Muscle of arm (tissue), 14 donors: ENCODE results near the gene GABPB2. TPM values are rescaled to one million over a fixed set of nuclear protein-coding genes. Genes with fewer than 3 reads are reported as not detected.

ENCODE experiments used
- DNase-seq: peaks from one replicate; pipeline ENCODE4 v3.0.0-alpha.2; 2013
- long read RNA-seq, 11 donors: transcript quantifications; one replicate each; lab custom pipeline, GENCODE V29; 2026
- polyA plus RNA-seq, 12 donors: library from polyadenylated mRNA; unstranded; fragments of 120-200 nt; gene quantifications; one replicate each; pipeline ENCODE4 v1.2.1, GENCODE V29; 2013; ENCODE audit not compliant: insufficient read length in 12 of 12

GABPB2 gene
- 10 to 100 TPM in 1 of 12 donors, 1 to 10 TPM in 10, not detected in 1; 4.5 to 20.0 (median 6.2) TPM for polyA plus RNA-seq
- long read RNA-seq, donor 1, full-length matches to known transcripts = 1 of 1 reads
- long read RNA-seq, donor 1, partial matches to known transcripts = 0 of 1 reads
- long read RNA-seq, donor 1, other reads (novel, unspliced or antisense) = 0 of 1 reads
- long read RNA-seq, donor 2, full-length matches to known transcripts = 2 of 7 reads
- long read RNA-seq, donor 2, partial matches to known transcripts = 5 of 7 reads
- long read RNA-seq, donor 2, other reads (novel, unspliced or antisense) = 0 of 7 reads
- long read RNA-seq, donor 3 = 0 reads
- long read RNA-seq, donor 4 = 0 reads
- long read RNA-seq, donor 5, partial matches to known transcripts = 112 of 211 reads
- long read RNA-seq, donor 5, other reads (novel, unspliced or antisense) = 99 of 211 reads
- long read RNA-seq, donor 6, full-length matches to known transcripts = 3 of 3 reads
- long read RNA-seq, donor 6, partial matches to known transcripts = 0 of 3 reads
- long read RNA-seq, donor 6, other reads (novel, unspliced or antisense) = 0 of 3 reads
- long read RNA-seq, donor 7, partial matches to known transcripts = 5 of 5 reads
- long read RNA-seq, donor 7, other reads (novel, unspliced or antisense) = 0 of 5 reads
- long read RNA-seq, donor 8 = 0 reads
- long read RNA-seq, donor 9, partial matches to known transcripts = 15 of 15 reads
- long read RNA-seq, donor 9, other reads (novel, unspliced or antisense) = 0 of 15 reads
- long read RNA-seq, donor 10 = 0 reads
- long read RNA-seq, donor 11, full-length matches to known transcripts = 1 of 1 reads
- long read RNA-seq, donor 11, partial matches to known transcripts = 0 of 1 reads
- long read RNA-seq, donor 11, other reads (novel, unspliced or antisense) = 0 of 1 reads

DNA sequence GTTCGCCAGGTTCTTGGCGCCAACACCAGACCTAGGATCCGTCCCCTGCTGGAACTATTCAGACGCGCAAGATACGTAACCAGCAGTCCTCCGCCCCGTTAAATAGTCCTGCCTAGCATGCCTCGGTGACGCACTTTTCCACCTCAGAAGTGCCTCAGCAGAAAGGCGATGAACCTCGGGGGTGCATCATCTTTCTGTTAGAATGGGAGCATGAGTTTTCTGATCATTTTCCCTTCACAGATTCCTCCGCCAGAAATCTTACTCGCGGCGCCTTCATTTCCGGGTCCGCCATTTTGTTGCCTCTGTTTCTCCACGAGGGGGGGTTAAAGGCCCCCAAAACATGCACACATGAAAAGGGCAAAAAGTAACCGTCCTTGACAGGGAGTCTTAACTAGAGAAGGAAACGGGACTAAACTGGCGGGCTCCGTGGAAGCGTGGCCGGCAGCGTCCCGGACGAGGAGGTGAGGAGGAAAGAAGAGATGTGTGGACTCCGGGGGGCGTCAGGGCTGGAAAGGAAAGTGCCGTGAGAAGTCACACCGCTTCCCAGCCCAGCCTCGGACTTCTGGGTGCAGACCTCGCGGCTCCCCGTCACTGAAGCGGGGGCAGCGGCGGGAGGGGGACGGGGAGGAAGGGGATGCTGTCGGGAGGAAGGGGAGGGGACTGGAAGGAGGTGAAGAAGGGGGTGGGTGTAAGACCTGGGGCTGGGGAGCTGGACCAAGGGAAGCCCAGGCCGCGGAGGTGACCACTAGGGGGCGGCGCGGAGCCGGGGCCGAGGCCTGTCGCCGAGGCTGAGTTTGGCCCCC is at the start of gene GABPB2:
TSS of gene GABPB2 (plus strand) at position 288 of the 803 bp plus-strand sequence. CDS start 17,429 bp downstream, outside the sequence.
- peak; percentile 98 for DNase-seq

DNA sequence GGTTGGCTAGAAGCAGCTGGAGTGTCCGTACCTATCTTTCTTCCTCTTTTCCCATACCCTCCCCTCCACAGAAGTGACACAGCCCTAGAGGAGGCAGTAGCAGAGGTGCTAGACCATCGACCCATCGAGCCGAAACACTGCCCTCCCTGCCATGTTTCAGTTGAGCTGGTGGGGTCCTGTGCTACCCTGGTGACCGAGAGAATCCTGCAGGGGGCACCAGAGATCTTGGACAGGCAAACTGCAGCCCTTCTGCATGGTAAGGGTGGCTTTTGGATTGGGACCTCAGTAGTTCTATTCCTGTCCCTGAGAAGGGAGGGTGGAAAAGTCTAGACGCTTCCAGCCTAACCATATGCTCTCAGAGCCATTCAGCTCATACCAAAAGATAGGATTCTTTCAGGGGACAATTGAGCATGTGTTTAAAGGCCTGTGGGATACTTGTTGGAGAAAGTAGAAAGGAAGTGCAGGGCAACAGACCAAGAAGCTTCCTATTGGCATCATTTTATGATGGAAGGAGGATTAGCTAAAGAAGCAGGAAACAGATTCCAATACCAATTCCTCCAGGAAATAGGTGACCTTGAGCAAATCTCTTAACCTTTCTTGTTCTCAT is 45.9 kb upstream of the GABPB2 start:
- peak; percentile 63 for DNase-seq

DNA sequence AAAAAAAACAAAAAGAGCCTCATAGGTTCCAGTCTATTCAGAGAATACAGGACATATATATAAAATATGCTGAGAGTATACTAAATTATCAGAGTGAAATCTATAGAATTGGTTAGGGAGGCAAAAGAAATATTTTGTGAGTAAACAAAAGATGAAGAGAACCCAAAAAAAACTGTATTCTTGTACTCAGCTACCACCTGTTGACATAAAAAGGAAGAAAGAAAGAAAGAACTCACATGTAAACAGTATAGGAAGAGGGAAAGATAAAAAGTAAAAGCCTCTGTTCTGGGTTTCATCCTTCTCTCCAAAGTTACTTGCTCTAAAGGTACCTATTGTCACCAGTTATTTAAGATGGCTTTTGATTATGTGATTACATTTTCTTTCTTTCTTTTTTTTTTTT is 44.1 kb upstream of the GABPB2 start:
- DNase-seq = no peak

DNA sequence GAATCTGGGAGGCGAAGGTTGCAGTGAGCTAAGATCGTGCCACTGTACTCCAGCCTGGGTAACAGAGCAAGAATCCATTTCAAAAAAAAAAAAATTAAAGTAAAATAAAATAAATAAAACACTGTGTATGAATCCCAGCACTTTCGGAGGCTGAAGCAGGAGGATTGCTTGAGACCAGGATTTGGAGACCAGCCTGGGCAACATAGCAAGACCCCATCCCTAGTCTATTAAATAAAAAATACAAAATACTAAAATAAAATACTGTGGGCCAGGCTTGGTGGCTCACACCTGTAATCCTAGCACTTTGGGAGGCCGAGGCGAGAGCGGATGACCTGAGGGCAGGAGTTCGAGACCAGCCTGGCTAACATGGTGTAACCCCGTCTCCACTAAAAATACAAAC is 38.4 kb upstream of the GABPB2 start:
- DNase-seq = no peak

- no peak for DNase-seq
Observed at GRCh38 chr1:151035167-151035566, 35.4 kb upstream of the GABPB2 start.

- no peak for DNase-seq
Observed at GRCh38 chr1:151036356-151036755, 34.2 kb upstream of the GABPB2 start, which contains the start of gene BNIPL. Gene BNIPL (plus strand): TSS chr1:151036586. CDS start chr1:151036726, 140 bp downstream.

GRCh38 chr1:151037032-151037431 is 33.5 kb upstream of the GABPB2 start:
- no peak for DNase-seq

DNA sequence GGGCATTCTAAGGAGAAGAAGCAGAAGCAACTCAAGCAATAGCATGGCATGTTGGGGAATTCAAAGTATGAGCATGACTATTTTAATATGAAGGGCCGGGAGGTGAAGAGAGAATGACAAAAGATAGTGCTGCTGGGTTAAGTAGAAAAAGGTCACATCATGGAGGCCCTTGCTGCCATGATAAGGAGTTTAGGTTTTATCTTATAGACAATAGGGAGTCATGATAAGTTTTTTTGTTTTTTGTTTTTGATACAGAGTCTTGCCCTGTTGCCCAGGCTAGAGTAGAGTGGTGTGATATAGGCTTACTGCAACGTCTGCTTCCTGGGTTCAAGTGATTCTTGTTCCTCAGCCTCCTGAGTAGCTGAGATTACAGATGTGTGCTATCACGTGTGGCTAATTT is 31.0 kb upstream of the GABPB2 start:
- DNase-seq = no peak

GRCh38 chr1:151043163-151043562 is 27.4 kb upstream of the GABPB2 start:
- no peak for DNase-seq

- DNase-seq = peak; percentile 83
Observed at GRCh38 chr1:151047591-151047924, 23.0 kb upstream of the GABPB2 start, which contains the start of gene C1orf56. Gene C1orf56 (plus strand): TSS chr1:151047751. CDS start chr1:151047848, 97 bp downstream.

GRCh38 chr1:151047925-151048644 is 22.5 kb upstream of the GABPB2 start:
- peak; percentile 65 for DNase-seq

DNA sequence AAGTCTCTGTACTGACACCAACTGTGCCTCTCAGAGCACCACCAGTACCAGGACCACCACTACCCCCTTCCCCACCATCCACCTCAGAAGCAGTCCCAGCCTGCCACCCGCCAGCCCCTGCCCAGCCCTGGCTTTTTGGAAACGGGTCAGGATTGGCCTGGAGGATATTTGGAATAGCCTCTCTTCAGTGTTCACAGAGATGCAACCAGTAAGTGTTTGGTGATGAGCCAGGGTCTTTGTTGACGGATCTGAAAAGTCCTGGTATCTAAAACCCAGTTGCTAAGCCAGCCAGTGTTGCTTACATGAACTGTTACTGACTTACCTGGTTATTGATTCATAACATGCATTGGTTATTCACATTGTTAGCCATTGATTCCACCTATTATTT is 21.9 kb upstream of the GABPB2 start:
- DNase-seq = no peak

DNA sequence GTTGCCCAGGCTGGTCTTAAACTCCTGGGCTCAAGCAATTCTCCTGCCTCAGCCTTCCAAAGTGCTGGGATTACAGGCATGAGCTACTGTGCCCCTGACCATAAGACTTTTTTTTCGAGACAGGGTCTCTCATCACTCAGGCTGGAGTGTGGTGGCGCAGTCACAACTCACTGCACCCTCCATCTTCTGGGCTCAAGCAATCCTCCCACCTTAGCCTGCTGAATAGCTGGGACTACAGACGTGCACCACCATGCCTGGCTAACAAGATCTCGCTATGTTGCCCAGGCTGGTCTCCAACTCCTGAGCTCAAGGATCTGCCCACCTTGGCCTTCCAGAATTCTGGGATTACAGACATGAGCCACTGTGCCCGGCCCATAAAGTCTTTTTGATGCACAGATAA is 21.1 kb upstream of the GABPB2 start:
- no peak for DNase-seq

GRCh38 chr1:151050051-151050688 is 20.4 kb upstream of the GABPB2 start:
- no peak for DNase-seq

DNA sequence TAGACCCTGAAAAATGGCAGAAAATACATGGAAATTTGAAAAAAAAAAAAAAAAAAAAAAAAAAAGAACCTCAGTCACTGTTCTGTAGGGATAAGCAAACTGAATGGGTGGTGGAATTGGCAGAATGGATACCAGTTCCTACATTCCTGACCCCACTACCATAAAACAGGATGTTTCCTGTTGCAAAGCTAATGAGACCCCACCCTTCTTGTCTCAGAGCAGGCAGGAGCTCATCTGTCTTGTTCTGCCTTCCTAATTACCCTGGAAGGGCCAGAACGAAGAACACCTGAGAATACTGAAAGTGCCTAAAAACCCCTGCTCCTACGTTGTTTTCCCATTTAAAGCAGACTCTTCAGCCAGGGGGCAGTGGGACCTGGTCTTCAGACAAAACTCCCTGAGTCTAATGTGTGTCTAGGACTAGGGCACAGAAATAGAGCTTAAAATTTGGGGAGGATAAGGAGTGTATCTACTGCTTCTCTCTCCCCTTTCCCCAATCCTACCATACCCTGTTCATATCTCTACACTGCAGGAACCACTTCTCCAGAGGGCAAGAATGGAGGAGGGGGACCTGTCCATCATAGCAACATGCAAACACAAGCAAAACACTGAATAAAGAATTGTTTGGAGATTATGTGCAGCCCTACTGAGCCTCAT is 19.1 kb upstream of the GABPB2 start:
- no peak for DNase-seq

GRCh38 chr1:151054971-151055547 is 15.5 kb upstream of the GABPB2 start:
- no peak for DNase-seq

DNA sequence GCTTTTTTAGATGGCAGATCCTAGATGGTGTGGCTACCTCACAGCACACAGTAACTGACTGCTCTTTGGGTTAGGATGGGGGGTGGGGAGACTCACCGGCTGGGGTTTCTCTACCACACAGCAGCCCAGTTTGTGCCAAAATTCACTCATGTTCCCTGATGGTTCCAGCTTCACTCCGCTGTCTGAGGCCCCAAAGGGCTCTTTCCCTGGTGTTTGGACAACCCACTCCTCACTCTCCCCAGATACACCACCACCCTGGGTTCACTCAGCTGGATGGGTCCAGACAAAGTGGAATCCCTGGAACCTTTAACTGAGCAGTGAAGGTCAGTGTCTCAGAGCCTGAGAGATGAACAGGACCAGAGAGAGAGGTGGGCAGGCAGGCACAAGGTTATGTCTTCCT is 15.0 kb upstream of the GABPB2 start:
- DNase-seq = no peak

GRCh38 chr1:151056149-151056548 is 14.4 kb upstream of the GABPB2 start:
- no peak for DNase-seq

DNA sequence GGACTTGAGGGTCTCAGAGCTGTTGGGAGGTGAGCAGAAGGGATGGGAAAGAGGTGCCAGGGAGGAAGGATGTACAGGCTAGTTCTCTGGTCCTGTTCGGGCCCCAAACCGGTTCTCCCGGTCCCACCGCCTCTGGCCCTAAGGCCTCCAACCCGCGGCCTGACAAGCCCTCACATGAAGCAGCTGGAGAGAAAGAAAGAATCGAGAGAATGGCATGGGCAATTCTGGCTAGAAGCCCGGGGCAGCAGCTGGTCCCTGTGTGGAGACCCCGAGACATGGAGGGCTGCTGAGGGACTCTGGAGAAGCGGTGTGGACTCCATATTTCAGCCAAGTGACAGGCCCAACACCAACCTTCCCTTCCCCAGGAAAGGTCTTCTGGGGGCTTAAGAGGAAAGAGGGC is 11.9 kb upstream of the GABPB2 start:
- peak; percentile 45 for DNase-seq
